Thyroid gland (tissue), 4 donors: ENCODE measurements around the gene GOLGA6L9.
"Not testable (repeated sequence)": the region's sequence is repeated elsewhere in the genome, so short reads cannot be mapped to it uniquely, and the experiment has no call there.

Source experiments
- POLR2A ChIP-seq, 2 donors: fragments of 450-650 bp; IDR thresholded peaks; one replicate each; pipeline ENCODE4 v1.6.1; 2017; ENCODE audit warnings: antibody characterized with exemption in 2 of 2, mild to moderate bottlenecking in 2 of 2, moderate library complexity in 1 of 2
- TF ChIP-seq, protein P1 (sequence below), 6 experiments: fragments of 200-600 bp in 3 of 6; fragments of 450-650 bp in 3 of 6; sonication (generic) in 3 of 6; IDR thresholded peaks; one replicate each; pipeline ENCODE4 v1.5.1; 2016 to 2019; ENCODE audit warnings: antibody characterized with exemption in 6 of 6, mild to moderate bottlenecking in 2 of 6, inconsistent platforms in 1 of 6, moderate library complexity in 1 of 6

GRCh38 chr15:82457336-82457735, 27.7 kb downstream of the GOLGA6L9 start:
- TF ChIP-seq, protein P1, sequence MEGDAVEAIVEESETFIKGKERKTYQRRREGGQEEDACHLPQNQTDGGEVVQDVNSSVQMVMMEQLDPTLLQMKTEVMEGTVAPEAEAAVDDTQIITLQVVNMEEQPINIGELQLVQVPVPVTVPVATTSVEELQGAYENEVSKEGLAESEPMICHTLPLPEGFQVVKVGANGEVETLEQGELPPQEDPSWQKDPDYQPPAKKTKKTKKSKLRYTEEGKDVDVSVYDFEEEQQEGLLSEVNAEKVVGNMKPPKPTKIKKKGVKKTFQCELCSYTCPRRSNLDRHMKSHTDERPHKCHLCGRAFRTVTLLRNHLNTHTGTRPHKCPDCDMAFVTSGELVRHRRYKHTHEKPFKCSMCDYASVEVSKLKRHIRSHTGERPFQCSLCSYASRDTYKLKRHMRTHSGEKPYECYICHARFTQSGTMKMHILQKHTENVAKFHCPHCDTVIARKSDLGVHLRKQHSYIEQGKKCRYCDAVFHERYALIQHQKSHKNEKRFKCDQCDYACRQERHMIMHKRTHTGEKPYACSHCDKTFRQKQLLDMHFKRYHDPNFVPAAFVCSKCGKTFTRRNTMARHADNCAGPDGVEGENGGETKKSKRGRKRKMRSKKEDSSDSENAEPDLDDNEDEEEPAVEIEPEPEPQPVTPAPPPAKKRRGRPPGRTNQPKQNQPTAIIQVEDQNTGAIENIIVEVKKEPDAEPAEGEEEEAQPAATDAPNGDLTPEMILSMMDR (IDR thresholded peaks at IDR 0.05) = not testable (repeated sequence)
- TF ChIP-seq POLR2A (IDR thresholded peaks at IDR 0.05) = not testable (repeated sequence)
